C4-2B (cell line): ENCODE data around the gene NUTM2A.
"Not testable (repeated sequence)": the region's sequence is repeated elsewhere in the genome, so short reads cannot be mapped to it uniquely, and the experiment has no call there.

Source experiments
- ZFX ChIP-seq: fragments of 450-650 bp; IDR thresholded peaks from 2 replicates; pipeline ENCODE4 v1.6.1; 2017
- TF ChIP-seq, protein P1 (sequence below): fragments of 450-650 bp; conservative IDR thresholded peaks from 2 replicates; pipeline ENCODE4 v1.5.1; 2017; ENCODE audit warnings: mild to moderate bottlenecking

DNA sequence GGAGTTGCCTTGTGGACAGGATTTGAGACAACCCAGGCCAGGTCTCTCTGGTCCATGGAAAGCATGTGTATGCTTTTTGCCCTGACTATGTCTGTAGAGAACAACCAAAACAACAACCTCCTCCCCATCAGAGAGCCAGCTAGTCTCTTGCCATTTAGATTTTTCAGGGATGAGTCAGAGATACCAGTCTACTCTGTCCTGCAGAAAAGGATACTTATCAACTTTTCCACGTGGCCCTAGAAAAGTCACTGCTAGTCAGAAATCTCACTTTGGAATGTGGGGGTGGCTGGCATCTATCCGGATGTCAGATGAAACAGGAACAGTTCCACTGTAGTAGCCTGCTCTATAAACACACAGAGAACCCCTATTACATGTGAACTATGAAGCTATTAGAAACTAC lies 13.4 kb upstream of the NUTM2A start:
- TF ChIP-seq, protein P1, sequence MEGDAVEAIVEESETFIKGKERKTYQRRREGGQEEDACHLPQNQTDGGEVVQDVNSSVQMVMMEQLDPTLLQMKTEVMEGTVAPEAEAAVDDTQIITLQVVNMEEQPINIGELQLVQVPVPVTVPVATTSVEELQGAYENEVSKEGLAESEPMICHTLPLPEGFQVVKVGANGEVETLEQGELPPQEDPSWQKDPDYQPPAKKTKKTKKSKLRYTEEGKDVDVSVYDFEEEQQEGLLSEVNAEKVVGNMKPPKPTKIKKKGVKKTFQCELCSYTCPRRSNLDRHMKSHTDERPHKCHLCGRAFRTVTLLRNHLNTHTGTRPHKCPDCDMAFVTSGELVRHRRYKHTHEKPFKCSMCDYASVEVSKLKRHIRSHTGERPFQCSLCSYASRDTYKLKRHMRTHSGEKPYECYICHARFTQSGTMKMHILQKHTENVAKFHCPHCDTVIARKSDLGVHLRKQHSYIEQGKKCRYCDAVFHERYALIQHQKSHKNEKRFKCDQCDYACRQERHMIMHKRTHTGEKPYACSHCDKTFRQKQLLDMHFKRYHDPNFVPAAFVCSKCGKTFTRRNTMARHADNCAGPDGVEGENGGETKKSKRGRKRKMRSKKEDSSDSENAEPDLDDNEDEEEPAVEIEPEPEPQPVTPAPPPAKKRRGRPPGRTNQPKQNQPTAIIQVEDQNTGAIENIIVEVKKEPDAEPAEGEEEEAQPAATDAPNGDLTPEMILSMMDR, result not testable (repeated sequence)
- TF ChIP-seq ZFX, result not testable (repeated sequence)
